Inferior parietal cortex (tissue), 1 donor: ENCODE results near the gene CHST12.
"Not testable (repeated sequence)": the region's sequence is repeated elsewhere in the genome, so short reads cannot be mapped to it uniquely, and the experiment has no call there.

Experiments used
- DNase-seq: peaks from one replicate; pipeline ENCODE4 v3.0.0-alpha.2; 2016; ENCODE audit errors: extremely low spot score

CHST12 gene

GRCh38 chr7:2435146-2435545 is 31.7 kb downstream of the CHST12 start:
- no peak for DNase-seq

- no peak for DNase-seq
These were observed 33.1 kb downstream of the CHST12 start for GRCh38 chr7:2436341-2437104.

- DNase-seq = no peak
These were observed 33.7 kb downstream of the CHST12 start for GRCh38 chr7:2437136-2437535.

GRCh38 chr7:2437537-2438148 is 34.2 kb downstream of the CHST12 start:
- DNase-seq = no peak

GRCh38 chr7:2438186-2438585 is 34.8 kb downstream of the CHST12 start:
- DNase-seq = no peak

- no peak for DNase-seq
These were observed 35.4 kb downstream of the CHST12 start for GRCh38 chr7:2438775-2439174.

- DNase-seq = no peak
These were observed 37.3 kb downstream of the CHST12 start for GRCh38 chr7:2440608-2441245.

- DNase-seq = no peak
These were observed 38.1 kb downstream of the CHST12 start for GRCh38 chr7:2441430-2442058.

GRCh38 chr7:2443491-2443890 is 40.1 kb downstream of the CHST12 start:
- DNase-seq = no peak

GRCh38 chr7:2444476-2444875 is 41.1 kb downstream of the CHST12 start:
- no peak for DNase-seq

- DNase-seq = no peak
These were observed 41.6 kb downstream of the CHST12 start for GRCh38 chr7:2445047-2445446.

GRCh38 chr7:2445898-2446555 is 42.6 kb downstream of the CHST12 start:
- no peak for DNase-seq

- no peak for DNase-seq
These were observed 43.3 kb downstream of the CHST12 start for GRCh38 chr7:2446676-2447075.

- DNase-seq = no peak
These were observed 47.0 kb downstream of the CHST12 start for GRCh38 chr7:2450198-2451107.

GRCh38 chr7:2451171-2452073 is 48.0 kb downstream of the CHST12 start:
- peak; percentile 72 for DNase-seq

GRCh38 chr7:2452074-2452507 is 48.7 kb downstream of the CHST12 start:
- no peak for DNase-seq

- DNase-seq = no peak
These were observed 49.3 kb downstream of the CHST12 start for GRCh38 chr7:2452643-2453270.

- DNase-seq = not testable (repeated sequence)
These were observed 50.4 kb downstream of the CHST12 start for GRCh38 chr7:2453849-2454248.

- no peak for DNase-seq
These were observed 56.3 kb downstream of the CHST12 start for GRCh38 chr7:2459674-2460073.
